GM21381 (cell line): Measurements from ENCODE around the gene JAG2.

Experiments
- ATAC-seq: cut with Tn5 transposase; IDR thresholded peaks from one replicate; pipeline ENCODE4 v1.9.1; 2021; ENCODE audit warnings: mild to moderate bottlenecking, moderate library complexity; ENCODE audit not compliant: unreplicated experiment

JAG2 gene

DNA sequence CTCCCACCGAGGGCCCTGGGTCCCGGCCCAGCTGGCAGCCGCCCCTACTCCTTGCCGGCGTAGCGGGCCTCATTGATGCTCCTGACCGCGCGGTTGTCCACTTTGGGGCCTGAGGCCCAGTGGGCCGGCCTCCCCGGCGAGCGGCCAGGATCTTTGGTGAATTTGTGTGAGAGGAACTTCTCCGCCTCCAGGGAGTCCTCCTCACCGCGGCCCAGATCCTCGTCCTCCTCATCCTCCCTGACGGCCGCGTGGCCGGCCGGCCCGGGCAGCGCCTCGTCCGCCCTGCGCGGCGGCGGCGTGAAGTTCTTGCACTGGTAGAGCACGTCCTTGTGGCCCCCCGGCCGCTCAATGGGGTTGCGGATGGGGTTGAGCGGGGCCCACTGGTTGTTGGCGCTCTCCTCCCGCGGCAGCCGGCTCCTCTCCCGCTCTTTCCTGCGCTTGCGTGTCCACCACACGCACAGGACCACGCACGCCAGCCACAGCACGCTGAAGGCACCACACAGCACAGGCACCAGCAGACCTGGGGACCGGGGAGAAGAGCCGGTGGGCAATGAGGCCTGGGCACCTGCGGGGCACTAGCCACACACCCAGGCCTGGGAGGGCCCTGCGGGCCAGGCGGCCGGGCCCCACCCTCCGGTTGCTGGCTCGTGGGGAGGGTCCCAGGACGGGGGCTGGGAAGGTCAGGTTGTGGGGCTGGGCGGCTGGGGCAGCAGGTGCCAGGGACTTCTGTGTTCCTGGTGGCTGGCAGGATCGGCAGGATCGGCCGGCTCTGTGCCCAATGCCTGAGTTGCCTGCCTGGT lies 25.7 kb downstream of the JAG2 start:
- ATAC-seq, result no peak

DNA sequence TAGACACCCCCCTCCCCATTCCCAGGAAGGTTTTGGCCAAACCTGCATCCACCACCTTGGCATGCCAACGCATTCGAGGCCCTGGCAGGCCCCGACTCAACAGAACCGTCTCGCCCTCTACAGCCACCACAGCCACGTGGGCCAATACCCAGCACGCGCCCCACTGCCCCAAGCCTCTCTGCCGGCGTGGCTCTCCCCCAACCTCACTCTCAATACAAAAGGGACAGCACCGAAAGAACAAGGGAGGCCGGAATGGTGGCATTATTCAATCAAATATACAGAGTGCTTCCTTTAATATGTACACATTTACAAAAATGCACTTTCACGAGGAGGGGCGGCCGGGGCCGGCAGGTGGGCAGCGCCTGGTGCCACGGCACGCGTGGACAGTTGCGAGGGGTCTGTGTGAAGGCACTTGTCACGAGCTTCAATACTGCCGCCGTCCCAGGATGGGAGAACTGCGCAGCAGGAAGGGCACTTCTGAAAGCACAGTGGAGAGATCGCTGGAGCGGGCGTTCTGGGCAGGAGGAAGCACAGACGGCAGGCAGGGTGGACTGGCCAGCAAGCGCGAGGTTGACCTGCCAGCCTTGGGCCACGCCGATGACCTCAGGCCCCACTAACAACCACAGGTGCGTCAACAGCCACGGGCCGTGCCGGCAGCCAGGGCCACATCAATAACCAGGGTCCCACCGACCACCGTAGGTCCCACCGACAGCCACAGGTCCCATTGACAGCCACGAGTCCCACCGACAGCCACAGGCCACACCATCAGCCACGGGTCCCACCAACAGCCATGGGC lies 26.9 kb downstream of the JAG2 start:
- no peak for ATAC-seq

DNA sequence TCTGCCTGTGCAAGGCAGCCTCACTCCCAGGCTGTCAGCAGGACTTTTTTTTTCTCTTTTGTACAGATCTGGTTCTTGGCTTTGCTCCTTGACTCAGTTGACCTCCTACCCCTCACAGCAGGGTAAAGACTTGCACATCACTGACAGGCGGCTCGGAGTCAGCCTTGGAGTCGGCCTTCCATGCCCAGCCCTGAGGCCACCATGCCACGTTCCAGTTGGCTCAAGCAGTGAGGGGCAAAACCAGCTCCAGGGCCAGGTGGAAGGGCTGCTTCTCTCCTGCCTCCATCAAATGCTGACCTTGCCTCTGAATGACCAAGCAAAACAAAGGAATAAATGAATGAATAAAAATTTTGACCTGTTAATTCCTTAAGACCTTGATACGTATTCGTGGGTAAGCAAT lies 27.6 kb downstream of the JAG2 start:
- ATAC-seq, result no peak

DNA sequence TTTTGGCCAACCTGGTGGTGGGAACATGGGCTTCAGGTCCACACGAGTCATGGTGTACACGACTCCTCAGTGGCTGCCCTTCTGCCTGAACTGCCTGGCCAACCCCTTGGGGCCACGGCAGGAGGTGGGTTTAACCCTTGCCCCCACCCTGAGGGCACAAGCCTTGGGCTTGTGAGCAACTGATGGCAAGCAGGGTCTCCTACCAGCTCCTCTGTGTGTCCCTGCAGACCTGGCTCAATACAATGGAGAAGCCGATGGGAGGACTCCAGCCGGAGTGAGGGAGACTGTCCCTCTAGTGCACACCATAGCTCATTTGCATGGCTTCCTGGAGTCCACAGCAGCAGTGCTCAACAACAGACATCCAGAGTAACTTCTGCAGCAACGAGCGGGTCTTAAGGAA lies 28.0 kb downstream of the JAG2 start:
- no peak for ATAC-seq

DNA sequence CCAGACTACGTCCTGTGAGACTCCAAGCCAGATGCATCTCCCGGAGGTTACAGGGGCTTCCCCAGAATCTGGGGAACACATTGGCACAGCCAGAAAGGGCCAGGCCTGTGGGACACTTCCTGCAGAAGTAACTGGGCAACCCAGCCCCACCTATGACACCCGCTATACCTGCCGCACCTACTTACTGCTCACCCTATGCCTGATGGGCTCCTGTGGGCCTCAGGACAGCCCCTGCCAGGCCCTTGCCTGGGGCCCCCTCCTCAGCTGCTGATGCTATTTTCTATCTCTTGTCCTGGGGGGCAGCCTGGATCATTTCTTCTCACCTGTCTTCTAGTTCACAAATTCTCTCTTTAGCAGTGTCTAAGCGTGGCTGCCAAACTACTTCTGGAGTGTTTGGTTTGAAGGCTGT lies 28.7 kb downstream of the JAG2 start:
- no peak for ATAC-seq

DNA sequence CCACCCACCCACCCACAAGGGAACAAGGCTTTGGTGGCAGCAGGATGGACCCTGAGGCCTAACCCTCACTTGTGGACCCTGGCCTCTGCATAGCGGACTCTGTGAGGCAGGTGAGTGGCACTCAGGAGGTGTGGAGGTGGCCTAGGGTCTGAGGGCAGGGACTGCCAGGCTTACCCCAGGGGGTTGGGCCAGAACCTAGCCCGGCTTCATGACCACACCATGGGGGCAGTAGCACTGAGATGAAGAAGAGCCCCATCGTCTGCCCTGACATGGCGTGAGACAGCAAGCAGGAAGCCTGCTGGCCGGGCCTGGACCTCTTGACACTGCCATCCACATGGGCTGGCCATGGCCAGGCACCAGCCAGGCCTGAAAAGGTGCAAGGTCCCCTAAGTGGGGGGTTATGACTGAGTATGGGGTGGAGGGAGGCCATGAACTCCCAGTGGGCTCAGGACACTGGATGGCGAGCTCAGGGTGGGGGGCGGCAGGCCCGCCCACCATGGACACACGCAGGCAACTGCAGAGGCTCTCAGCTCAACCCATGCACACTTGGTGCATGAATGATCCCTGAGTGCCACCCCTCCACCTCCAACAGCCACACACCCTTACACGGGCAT lies 29.3 kb downstream of the JAG2 start:
- ATAC-seq, result no peak

DNA sequence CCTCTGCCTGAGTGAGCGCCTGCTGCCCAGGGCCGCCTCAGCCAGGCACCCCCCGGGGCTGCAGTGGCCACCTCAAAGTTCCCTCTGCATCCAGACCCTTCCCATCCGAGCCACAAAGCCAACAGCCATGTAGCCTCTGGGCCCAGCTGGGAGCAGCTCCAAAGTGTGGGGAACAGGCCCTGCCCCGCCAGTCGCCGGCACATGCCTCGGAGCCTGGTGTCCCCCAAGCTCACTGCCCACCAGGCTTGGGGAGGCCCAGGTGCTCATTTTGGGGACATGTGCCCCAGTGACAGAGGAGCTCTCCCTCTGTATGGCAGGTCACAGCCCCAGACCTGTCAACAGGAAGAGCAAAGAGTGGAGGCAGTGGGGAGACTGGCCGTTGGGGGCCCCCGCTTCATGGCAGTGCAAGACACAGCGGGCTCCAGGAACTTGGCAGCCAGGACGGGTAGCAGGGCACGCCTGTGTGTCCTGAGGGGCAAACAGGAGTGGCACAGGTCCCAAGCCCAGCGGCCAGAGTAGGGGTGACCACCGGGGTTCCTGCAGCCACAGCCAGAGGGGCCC lies 29.9 kb downstream of the JAG2 start:
- ATAC-seq, result no peak

DNA sequence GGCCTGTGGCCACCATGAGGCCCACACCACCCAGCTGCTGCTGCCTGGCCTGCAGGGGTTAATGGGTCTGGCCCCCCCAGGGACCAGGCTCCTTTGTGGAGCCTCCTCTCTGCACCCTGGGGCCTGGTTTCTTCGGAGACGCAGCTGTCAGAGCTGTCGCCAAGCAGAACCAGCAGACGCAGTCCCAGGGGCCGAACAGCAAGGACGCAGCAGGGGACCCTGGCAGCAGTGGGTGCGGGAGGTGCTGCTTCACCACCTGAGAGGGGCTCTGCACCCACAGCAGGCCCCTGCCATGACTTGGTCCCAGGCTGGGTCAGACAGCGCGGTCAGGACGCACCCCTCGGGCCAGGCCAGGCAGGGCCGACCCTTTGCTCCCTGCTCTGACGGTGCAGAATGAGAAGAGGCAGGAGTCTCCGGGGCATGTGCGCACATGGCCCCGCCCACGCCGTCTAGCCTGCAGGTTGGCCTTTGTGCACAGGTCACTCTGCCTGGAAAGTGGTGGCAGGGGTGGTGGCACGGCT lies 30.5 kb downstream of the JAG2 start:
- ATAC-seq, result no peak

DNA sequence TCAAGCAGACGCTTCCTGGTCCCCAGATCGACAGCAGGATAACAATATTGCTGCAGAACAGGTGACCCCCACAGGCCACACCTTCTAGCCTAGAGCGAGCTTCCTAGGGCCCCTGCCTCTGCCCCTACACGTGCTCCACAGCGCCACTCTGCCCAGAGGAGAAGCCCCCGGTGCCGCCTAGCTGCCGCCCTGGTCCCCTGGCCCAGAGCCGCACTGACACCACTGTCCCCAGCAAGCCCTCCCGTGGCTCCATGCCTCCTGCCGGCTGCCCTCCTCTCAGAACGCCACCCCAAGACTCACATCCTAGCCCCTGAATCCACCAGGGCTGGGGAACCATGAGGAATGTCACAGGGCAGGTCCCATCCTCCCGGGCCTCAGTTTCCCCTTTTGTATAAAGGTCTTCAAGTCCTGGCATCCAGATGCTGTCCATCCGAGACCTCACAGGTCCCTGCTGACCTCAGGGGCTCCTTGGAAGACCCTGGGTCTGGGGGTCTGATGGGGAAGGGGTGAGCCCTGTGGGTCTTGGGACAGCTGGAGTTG lies 31.0 kb downstream of the JAG2 start:
- ATAC-seq, result no peak

DNA sequence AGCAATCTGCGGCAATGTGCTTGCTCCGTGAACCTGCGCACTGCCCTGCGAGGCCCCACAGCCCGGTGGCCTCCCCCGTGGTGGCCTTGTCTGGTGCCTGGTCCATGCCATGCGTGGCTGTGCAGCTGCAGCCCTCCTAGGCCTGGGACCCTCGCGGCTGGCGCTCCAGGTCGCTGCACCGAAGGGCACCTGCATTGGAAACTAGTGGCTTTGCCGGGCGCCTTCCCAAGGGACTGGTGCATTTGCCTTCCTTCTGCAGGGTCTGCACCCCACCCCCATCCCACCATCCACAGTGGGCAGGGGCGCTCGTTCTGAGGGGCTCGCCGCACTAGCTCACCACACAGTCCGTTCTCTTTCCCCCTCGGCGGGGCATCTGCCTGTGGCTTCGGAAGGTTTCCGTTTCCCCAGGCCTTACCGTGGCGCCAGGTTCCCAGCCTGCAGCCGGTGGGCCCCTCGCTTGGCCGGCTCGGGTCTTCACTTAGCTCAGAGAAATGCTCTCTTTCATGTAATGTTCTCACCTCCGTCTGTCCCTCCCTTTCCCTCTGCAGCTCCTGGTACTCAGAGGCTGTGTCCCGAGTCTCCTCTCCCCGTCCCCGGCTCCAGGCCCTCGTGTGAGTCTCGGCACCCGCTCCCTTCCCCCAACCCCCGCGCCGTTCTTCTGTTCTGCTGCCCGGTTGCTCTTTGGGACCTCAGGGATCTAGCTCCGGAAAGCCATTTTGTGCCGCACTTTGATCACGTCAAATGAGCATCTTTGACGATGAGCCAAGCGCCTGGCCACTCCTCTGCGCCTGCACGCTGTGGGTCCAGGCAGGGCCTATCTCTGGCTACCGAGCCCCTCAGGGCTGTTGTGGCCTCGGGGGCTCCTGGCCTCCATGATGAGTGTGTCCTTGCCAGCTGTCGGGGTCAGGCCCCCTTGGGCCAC lies 31.9 kb downstream of the JAG2 start:
- no peak for ATAC-seq

DNA sequence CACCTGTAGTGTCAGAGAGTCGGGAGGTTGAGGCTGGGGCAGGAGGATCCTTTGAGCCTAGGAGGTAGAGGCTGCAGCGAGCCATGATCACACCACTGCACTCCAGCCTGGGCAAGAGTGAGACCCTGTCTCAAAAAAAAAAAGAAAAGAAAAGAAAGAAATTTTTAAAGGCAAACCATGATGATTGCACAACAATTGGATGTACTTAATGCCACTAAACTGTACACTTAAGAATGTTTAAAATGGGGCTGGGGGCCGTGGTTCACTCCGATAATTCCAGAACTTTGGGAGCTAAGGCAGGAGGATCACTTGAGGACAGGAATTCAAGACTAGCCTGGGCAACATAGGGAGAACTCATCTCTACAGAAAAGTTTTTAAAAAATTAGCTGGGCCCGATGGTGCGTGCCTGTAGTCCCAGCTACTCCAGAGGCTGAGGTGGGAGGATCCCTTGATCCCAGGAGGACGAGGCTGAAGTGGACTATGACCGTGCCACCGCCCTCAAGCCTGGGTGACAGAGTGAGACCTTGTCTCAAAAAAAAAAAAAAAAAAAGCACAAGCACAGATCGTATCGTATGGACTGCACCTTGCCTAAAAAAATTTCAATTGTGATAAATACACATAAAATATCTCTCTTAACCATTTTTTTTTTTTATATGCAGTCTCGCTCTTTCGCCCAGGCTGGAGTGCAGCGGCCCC lies 32.7 kb downstream of the JAG2 start:
- ATAC-seq, result no peak

DNA sequence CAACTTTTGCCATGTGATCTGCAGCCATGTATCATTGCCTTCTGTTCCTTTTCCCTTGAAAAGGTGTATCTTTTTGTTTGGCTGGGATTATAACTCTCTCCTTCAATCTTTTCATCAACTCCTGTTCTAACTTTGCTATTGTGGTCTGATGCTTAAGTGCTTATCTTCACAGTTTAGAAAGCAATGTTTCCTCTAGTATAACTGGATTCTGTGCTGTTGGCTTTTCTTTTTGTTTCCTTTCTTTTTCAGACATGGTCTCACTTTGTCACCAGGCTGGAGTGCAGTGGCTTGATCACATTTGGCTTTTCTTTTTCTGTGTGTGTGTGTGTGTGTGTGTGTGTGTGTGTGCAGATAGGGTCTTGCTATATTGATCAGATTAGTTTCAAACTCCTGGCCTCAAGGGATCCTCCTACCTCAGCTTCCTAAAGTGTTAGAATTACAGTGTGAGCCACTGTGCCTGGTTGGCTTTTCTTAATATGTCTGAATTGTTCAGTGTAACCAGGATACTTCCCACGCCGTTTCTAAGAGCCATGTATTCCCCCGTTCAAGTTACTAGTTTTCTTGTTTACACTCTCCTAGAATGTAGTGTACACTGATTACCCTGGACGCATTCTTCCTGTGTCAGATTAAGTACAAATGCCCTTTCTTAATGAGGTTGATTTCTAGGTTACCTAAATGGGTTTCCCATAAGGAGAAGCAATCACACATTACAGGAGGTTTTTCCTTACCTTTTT lies 35.5 kb downstream of the JAG2 start:
- ATAC-seq, result no peak

DNA sequence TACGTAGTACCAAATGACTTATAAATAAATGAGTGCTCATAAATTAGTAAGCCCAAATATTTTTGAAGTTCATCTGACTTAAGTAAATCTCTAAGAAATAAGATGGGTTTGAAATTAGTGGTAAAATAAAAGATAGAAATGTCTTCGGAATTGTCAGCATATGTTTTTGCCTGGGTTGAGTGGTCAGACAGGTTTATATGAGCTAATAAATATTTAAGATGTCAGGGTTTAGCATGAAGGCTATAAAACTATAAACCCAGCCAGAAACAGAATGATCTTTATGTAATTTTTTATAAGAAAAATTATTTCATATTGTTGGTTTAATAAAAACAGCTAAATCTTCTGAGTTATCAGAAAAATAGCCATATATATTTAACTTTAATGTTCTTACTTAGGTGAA lies 37.3 kb downstream of the JAG2 start:
- no peak for ATAC-seq

DNA sequence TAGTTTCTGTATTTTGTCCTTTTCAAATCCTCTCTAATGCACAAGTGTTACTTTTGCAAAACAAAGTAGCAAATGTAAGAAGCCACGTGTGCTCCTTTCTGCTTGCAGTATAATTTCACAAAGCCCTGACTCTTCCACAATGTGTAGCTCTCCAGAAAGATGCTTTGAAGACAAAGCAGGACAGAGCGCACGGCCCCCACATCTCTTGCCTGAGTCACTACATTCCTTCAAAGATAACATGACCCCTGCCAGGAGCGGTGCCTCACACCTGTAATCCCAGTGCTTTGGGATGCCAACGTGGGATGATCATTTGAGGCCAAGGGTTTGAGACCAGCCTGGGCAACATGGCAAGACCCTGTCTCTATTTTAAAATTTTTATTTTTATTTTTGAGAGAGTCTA lies 40.5 kb downstream of the JAG2 start:
- no peak for ATAC-seq

DNA sequence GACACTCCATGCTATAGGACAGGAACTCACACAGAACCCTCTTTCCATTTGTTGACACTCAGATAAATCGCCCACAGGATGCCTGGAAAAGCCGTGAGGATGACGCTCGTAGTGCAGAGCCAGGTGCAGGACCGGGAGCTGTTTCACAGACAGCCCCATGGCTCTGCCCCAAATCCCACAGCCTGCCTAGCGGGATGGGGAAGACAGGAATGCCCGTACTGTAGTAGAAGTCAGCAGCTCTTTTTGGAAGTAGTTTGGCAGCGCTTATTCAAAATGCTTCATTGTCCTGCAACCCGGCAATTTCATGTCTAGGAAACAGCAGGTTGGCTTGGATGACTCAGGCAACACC lies 41.6 kb downstream of the JAG2 start:
- no peak for ATAC-seq

DNA sequence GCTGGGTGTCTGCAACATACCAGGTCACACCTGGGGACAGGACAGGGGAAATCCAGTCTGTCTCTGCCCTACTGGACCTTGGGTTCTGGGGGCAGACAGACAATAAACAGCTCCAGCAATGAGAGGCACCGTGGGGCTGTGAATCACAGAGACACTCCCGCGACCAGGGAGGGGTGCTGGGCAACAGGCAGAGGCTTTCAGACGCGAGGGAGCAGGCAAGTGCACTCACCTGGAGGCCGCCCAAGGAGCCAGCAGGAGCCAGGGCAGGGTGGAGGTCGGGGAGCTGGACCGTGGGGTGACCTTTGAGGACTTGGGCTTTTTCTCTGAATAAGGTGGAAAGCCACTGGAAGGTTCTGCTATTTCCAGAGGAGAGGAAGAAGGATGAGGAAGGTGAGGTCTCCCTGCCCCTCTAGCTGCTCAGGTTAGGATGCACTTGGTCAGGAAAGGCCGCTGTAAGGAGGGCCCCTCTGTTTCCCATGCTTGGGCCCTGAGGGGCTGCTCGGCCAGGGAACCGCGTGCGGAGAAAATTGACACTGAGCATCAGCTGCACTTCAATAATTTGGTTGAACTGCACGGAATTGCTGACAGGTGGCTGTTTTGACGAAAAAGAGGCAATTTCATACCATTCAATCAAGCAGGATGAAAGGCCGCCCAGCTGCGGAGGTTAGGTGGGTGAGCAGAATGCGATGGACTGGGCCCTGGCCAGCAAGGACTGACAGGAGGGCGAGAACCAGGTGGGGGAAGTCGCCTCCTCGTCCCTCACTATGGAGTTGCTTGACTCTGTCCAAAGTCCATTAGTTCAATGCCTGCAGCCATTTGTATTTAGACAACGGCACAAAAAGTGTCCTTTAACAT lies 42.2 kb downstream of the JAG2 start:
- ATAC-seq, result no peak

DNA sequence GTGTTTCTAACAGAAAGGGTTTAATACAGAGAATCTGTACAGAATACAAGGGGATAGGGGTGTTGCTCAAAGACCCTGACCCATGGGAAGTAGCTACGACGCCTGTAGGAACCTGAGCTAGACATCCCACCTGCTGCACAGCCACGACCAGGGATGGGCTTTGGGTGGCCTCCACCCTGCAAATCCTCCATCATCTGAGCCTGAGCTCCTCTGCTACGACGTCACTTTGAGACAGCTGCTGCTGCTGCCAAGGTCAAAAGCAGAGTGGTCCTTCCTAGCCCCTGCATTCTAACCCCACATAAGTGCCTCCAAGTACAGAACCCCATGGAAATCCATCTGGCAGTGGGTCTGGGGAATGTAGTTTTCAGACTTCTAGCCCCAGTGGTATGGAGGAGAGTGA lies 43.8 kb downstream of the JAG2 start:
- no peak for ATAC-seq
